Fibroblast of the aortic adventitia (primary cell): Measurements from ENCODE around the gene JOSD2. TPM values are rescaled to one million over a fixed set of nuclear protein-coding genes. Genes with fewer than 3 reads are reported as not detected.

ENCODE experiments used
- DNase-seq: peaks from one replicate; pipeline ENCODE4 v3.0.0-alpha.2; 2010; ENCODE audit warnings: low read depth
- H3K4me3 ChIP-seq: 2 replicates; pipeline ENCODE4 v1.5.1; 2011; ENCODE audit warnings: low read depth, mild to moderate bottlenecking, control low read depth, low read length, moderate library complexity
- CTCF ChIP-seq: IDR thresholded peaks from 2 replicates; pipeline ENCODE4 v1.5.1; 2011; ENCODE audit warnings: mild to moderate bottlenecking, low read length, control low read depth, inconsistent platforms; ENCODE audit not compliant: insufficient read depth
- total RNA-seq: library from RNA; depleted of rRNA; stranded (reverse); fragments of >200 nt; gene quantifications from 2 replicates; pipeline ENCODE4 v1.2.3, GENCODE V29; 2012; ENCODE audit warnings: low replicate concordance

Gene JOSD2
- total RNA-seq, 1 donor = 26.7 TPM

GRCh38 chr19:50500753-50501151, 10.2 kb downstream of the JOSD2 start:
- TF ChIP-seq CTCF = no peak
- H3K4me3 ChIP-seq = no peak overlapping the region
- DNase-seq = no peak

- no peak for TF ChIP-seq CTCF
- DNase-seq = no peak
- no peak overlapping the region for H3K4me3 ChIP-seq
Observed at GRCh38 chr19:50500060-50500752, 10.8 kb downstream of the JOSD2 start.

- DNase-seq = no peak
- no peak for TF ChIP-seq CTCF
- no peak overlapping the region for H3K4me3 ChIP-seq
Observed at GRCh38 chr19:50498219-50499056, 12.6 kb downstream of the JOSD2 start.

GRCh38 chr19:50497022-50497405, 14.0 kb downstream of the JOSD2 start:
- DNase-seq = no peak
- TF ChIP-seq CTCF = no peak
- H3K4me3 ChIP-seq = no peak overlapping the region

- DNase-seq = no peak
- no peak for TF ChIP-seq CTCF
- H3K4me3 ChIP-seq = no peak overlapping the region
Observed at GRCh38 chr19:50496189-50497021, 14.6 kb downstream of the JOSD2 start.

GRCh38 chr19:50495020-50495531, 15.9 kb downstream of the JOSD2 start:
- no peak overlapping the region for H3K4me3 ChIP-seq
- no peak for DNase-seq
- no peak for TF ChIP-seq CTCF
